Ovary (tissue), 9 donors: ENCODE results near the gene ZNF8. TPM values are rescaled to one million over a fixed set of nuclear protein-coding genes. Genes with fewer than 3 reads are reported as not detected.
"Not testable (repeated sequence)": the region's sequence is repeated elsewhere in the genome, so short reads cannot be mapped to it uniquely, and the experiment has no call there.

Experiments
- DNase-seq, 5 donors: peaks; one replicate each; pipeline ENCODE4 v3.0.0-alpha.2; 2019 to 2020
- H3K27ac ChIP-seq, 2 donors: fragments of 200-600 bp; one replicate each; pipeline versions ENCODE4 v1.5.1 to v1.8.0; 2019 to 2022
- H3K27me3 ChIP-seq: fragments of 200-600 bp; one replicate; pipeline ENCODE4 v1.8.0; 2022
- H3K36me3 ChIP-seq: fragments of 200-600 bp; sonication (generic); one replicate; pipeline ENCODE4 v1.5.1; 2019
- H3K4me1 ChIP-seq: one replicate; pipeline ENCODE4 v1.8.1; 2013; ENCODE audit warnings: mild to moderate bottlenecking, moderate library complexity; ENCODE audit not compliant: insufficient read depth
- H3K4me3 ChIP-seq: fragments of 200-600 bp; sonication (generic); one replicate; pipeline ENCODE4 v1.5.1; 2017
- H3K9me3 ChIP-seq, 2 donors: fragments of 200-600 bp in 1 of 2; sonication (generic) in 1 of 2; one replicate each; pipeline versions ENCODE4 v1.5.1 to v1.8.1; 2013 to 2019; ENCODE audit warnings: mild to moderate bottlenecking in 1 of 2, moderate library complexity in 1 of 2
- CTCF ChIP-seq, 3 donors: fragments of 450-650 bp in 2 of 3; fragments of 200-600 bp in 1 of 3; IDR thresholded peaks; one replicate each; pipeline versions ENCODE4 v1.5.1 to v1.8.0; 2016 to 2022; ENCODE audit warnings: antibody characterized with exemption in 3 of 3, mild to moderate bottlenecking in 1 of 3
- EP300 ChIP-seq: sonication (generic); formaldehyde crosslinking; IDR thresholded peaks from one replicate; pipeline ENCODE4 v1.6.1; 2017; ENCODE audit warnings: antibody characterized with exemption
- POLR2A ChIP-seq: fragments of 450-650 bp; IDR thresholded peaks from one replicate; pipeline ENCODE4 v1.6.1; 2017; ENCODE audit warnings: antibody characterized with exemption, mild to moderate bottlenecking, moderate library complexity
- WGBS, 3 donors: extraction: QIAGEN DNeasy Blood & Tissue Kit in 1 of 3; methylation state at CpG; one replicate each; pipeline versions ENCODE4 v1.1.5 to v1.1.7; 2013 to 2017; 5-methylcytosine and 5-hydroxymethylcytosine counted together
- intact Hi-C, 4 donors: fragments of 100-400 bp; cut with DNase I; formaldehyde crosslinking; loops; one replicate each; pipeline versions ENCODE4 v1.11.0 to v1.15.1; 2022 to 2023
- polyA plus RNA-seq, 2 donors: library from polyadenylated mRNA; stranded (reverse); fragments of 200-250 nt in 1 of 2; fragments of 350-450 nt in 1 of 2; fragmentation: Illumina TruSeq in 1 of 2; extraction: RNeasy Lipid Tissue Mini Kit (QIAGEN cat#74804) in 1 of 2; gene quantifications; one replicate each; pipeline ENCODE4 v1.2.3, GENCODE V29; 2013 to 2014
- total RNA-seq, 7 donors: library from RNA; depleted of rRNA in 2 of 7; stranded (reverse); fragments of >200 nt in 2 of 7; fragmentation: NEBNext Ultra II Directional in 3 of 7; extraction: Animal tissue kit (Norgen Biotek cat#: 25700) in 3 of 7; gene quantifications; one replicate each; pipeline versions ENCODE4 v1.1.0 to v1.2.4, GENCODE V29; 2016 to 2023
- donor health status: DM: no; HTN: no; CAD: no; lungs with moderate emphysema.
- donor health status: DM: no; HTN: no; CAD: no.
- donor health status: Bipolar disorder and iron deficiency.
- donor health status: DM: yes; HTN: yes; CAD: no.
- donor health status: DM: no; HTN: no; CAD: no.
- donor health status: DM: yes; HTN: yes; CAD: no.

ZNF8 gene
- total and polyA plus RNA-seq, 9 donors, result 2.7 to 10.6 (median 7.2) TPM

DNA sequence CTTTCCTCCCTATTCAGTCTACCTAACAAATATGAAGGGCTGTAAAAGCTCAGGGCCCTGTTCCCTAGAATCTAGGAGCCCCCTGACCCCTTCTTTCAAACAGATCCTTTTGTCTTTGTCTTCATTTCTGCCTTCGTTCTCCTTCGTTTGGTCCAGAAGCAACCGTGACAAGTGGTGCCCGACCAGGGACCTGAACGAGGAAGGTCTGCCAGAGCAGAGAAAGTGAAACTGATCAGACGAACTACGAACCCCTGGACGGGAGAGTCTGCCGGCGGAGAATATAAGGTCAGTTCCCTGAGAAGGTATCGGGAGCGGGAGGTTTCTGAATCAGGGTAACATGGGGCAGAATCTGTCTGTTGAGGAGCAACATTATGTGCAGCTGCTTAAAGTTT is 27.2 kb downstream of the ZNF8 start:
- H3K27me3 ChIP-seq, result no peaks in the 10 kb centered on the region
- H3K4me3 ChIP-seq, result peak overlapping the region; percentile 89
- TF ChIP-seq POLR2A (no peak), CTCF (IDR thresholded peaks at IDR 0.05) (no peak), EP300 (no peak)
- 59 to 75% (median 68%) methylated on average over 12 of the region's 12 CpGs for WGBS, 3 donors
- H3K27ac ChIP-seq, result no peak overlapping the region
- H3K9me3 ChIP-seq, result no peaks in the 10 kb centered on the region
- intact Hi-C loops, result no loop called here
- no peaks in the 10 kb centered on the region for H3K36me3 ChIP-seq
- peaks cover 2% of the 10 kb centered on the region for H3K4me1 ChIP-seq
- DNase-seq, result no peak

GRCh38 chr19:58307736-58308135 is 29.0 kb downstream of the ZNF8 start:
- DNase-seq, result no peak
- Histone ChIP-seq H3K36me3 (no peaks in the 10 kb centered on the region), H3K4me3 (no peak overlapping the region), H3K9me3 (no peaks in the 10 kb centered on the region), H3K27ac (no peak overlapping the region), H3K4me1 (peaks cover 2% of the 10 kb centered on the region), H3K27me3 (no peaks in the 10 kb centered on the region)
- no peak for TF ChIP-seq CTCF (IDR thresholded peaks at IDR 0.05)
- no peak for TF ChIP-seq POLR2A
- no peak for TF ChIP-seq EP300
- WGBS, 3 donors, result 91 to 97% (median 91%) methylated on average over 4 of the region's 4 CpGs
- intact Hi-C loops, result no loop called here

DNA sequence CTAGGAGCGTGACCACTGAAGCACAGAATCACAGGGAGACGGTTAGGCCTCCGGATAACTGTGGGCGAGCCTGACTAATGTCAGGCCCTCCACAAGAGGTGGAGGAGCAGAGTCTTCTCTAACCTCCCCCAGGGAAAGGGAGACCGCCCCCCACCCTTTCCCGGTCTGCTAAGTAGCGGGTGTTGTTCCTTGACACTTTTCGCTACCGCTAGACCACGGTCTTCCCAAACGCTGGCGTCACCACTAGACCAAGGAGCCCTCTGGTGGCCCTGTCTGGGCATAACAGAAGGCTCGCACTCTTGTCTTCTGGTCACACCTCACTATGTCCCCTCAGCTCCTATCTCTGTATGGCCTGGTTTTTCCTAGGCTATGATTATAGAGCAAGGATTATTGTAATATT is 31.9 kb downstream of the ZNF8 start:
- H3K4me1 ChIP-seq, H3K36me3 ChIP-seq, H3K27ac ChIP-seq, intact Hi-C loops, H3K27me3 ChIP-seq, H3K4me3 ChIP-seq, H3K9me3 ChIP-seq: not testable (repeated sequence)
- peak in 1 of 3 donors; percentile 11 for TF ChIP-seq CTCF (IDR thresholded peaks at IDR 0.05)
- peak in 1 of 5 donors; percentile 52 for DNase-seq
- WGBS, 3 donors, result 60 to 69% (median 62%) methylated on average over 13 of the region's 13 CpGs

GRCh38 chr19:58311345-58311865 is 32.6 kb downstream of the ZNF8 start:
- intact Hi-C loops, result no loop called here
- Histone ChIP-seq H3K9me3 (no peaks in the 10 kb centered on the region), H3K27ac (no peak overlapping the region), H3K4me3 (no peak overlapping the region), H3K4me1 (no peaks in the 10 kb centered on the region), H3K27me3 (no peaks in the 10 kb centered on the region), H3K36me3 (no peaks in the 10 kb centered on the region)
- DNase-seq, result no peak
- WGBS, 3 donors, result 93 to 95% (median 93%) methylated on average over 7 of the region's 7 CpGs
- TF ChIP-seq CTCF (IDR thresholded peaks at IDR 0.05) (no peak), POLR2A (no peak), EP300 (no peak)

DNA sequence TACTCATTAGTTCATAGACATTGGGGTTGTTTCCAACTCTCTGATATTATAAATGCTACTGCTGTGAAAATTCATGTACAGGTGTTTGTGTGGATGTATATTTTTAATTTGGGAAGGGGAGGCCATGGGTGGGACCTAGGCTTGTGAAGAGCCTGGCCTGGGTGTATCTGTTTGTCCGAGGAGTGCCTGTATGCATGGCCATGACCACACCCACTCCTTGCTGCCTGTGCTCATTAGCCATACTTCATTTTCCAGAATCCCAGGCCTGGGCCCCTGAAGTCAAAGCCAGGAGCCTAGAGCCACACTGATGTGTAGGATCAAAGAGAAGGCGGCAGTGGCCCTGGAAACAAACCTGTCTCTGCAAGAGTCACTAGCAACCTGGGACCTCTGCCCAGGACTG is 36.8 kb downstream of the ZNF8 start:
- 93 to 97% (median 95%) methylated on average over 2 of the region's 2 CpGs for WGBS, 3 donors
- intact Hi-C loops, result no loop called here
- Histone ChIP-seq H3K4me1 (no peaks in the 10 kb centered on the region), H3K27ac (no peak overlapping the region), H3K36me3 (no peaks in the 10 kb centered on the region), H3K4me3 (no peak overlapping the region), H3K9me3 (no peaks in the 10 kb centered on the region), H3K27me3 (no peaks in the 10 kb centered on the region)
- TF ChIP-seq EP300 (no peak), POLR2A (no peak), CTCF (IDR thresholded peaks at IDR 0.05) (no peak)
- DNase-seq, result no peak
